Thoracic aorta (tissue), 2 donors: ENCODE results near the gene CHRNG. TPM values are rescaled to one million over a fixed set of nuclear protein-coding genes. Genes with fewer than 3 reads are reported as not detected.

Experiments used
- ATAC-seq: fragments of 150-250 bp; one replicate; pipeline ENCODE4 v1.8.0; 2017; ENCODE audit warnings: low read depth; ENCODE audit not compliant: insufficient number of reproducible peaks, low FRiP score
- DNase-seq: peaks from one replicate; pipeline ENCODE4 v3.0.0-alpha.2; 2020; ENCODE audit warnings: low spot score
- H3K27ac ChIP-seq, 2 donors: fragments of 200-600 bp; sonication (generic); 1 replicate in 1 of 2; 2 replicates in 1 of 2; pipeline ENCODE4 v1.5.1; 2016; ENCODE audit warnings: mild to moderate bottlenecking in 2 of 2, moderate library complexity in 2 of 2
- H3K27me3 ChIP-seq: fragments of 200-600 bp; sonication (generic); replicated peaks from 2 replicates; pipeline ENCODE4 v1.6.0; 2016; ENCODE audit warnings: mild to moderate bottlenecking; ENCODE audit not compliant: insufficient read depth
- H3K36me3 ChIP-seq: fragments of 200-600 bp; sonication (generic); one replicate; pipeline ENCODE4 v1.5.1; 2016
- H3K4me1 ChIP-seq, 2 donors: fragments of 200-600 bp; sonication (generic); 1 replicate in 1 of 2; 2 replicates in 1 of 2; pipeline versions ENCODE4 v1.5.1 to v1.6.0; 2016; ENCODE audit warnings: low read depth in 2 of 2, mild to moderate bottlenecking in 1 of 2; ENCODE audit not compliant: control insufficient read depth in 1 of 2
- H3K4me3 ChIP-seq: fragments of 200-600 bp; sonication (generic); 2 replicates; pipeline ENCODE4 v1.5.1; 2016; ENCODE audit warnings: mild to moderate bottlenecking
- H3K9me3 ChIP-seq: fragments of 200-600 bp; sonication (generic); 2 replicates; pipeline ENCODE4 v1.5.1; 2016
- total RNA-seq, 2 donors: library from RNA; depleted of rRNA; stranded (reverse); fragments of >200 nt; gene quantifications; one replicate each; pipeline versions ENCODE4 v1.1.0 to v1.2.3, GENCODE V29; 2016
- TF ChIP-seq, protein P1 (sequence below): fragments of 200-600 bp; sonication (generic); IDR thresholded peaks from one replicate; pipeline ENCODE4 v1.5.1; 2019; ENCODE audit warnings: antibody characterized with exemption

CHRNG gene
- total RNA-seq, 2 donors from 2014 or later: not detected

DNA sequence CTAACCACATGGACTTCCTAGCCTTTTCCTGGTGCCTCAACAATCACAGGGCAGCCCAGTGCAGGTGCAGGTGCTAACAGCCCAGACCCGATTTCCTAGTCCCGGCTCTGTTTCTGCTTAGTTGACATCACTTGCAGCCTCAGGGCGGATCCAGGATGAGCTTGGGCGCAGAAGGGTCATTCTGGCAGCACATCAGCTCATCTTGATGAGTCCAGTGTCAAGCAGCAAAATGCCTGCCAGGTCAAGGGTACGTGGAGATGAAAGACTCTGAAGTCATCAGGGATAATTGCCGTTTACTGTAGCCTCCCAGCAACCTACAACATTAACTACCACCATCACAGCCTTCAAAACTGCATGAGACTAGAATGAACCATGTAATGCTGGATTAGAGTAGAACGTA, 54.5 kb downstream of the CHRNG start:
- TF ChIP-seq, protein P1, sequence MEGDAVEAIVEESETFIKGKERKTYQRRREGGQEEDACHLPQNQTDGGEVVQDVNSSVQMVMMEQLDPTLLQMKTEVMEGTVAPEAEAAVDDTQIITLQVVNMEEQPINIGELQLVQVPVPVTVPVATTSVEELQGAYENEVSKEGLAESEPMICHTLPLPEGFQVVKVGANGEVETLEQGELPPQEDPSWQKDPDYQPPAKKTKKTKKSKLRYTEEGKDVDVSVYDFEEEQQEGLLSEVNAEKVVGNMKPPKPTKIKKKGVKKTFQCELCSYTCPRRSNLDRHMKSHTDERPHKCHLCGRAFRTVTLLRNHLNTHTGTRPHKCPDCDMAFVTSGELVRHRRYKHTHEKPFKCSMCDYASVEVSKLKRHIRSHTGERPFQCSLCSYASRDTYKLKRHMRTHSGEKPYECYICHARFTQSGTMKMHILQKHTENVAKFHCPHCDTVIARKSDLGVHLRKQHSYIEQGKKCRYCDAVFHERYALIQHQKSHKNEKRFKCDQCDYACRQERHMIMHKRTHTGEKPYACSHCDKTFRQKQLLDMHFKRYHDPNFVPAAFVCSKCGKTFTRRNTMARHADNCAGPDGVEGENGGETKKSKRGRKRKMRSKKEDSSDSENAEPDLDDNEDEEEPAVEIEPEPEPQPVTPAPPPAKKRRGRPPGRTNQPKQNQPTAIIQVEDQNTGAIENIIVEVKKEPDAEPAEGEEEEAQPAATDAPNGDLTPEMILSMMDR: no peak
- H3K9me3 ChIP-seq: no peaks in the 10 kb centered on the region
- H3K4me3 ChIP-seq: no peak overlapping the region
- H3K36me3 ChIP-seq: no peaks in the 10 kb centered on the region
- DNase-seq (no peak), ATAC-seq (no peak)
- peaks cover 14 to 25% of the 10 kb centered on the region in 2 donors for H3K4me1 ChIP-seq
- no peak overlapping the region for H3K27ac ChIP-seq
- H3K27me3 ChIP-seq: no peaks in the 10 kb centered on the region

Other genes with a start within 250 kb of the CHRNG start
- gene ALPP, start 160.9 kb upstream of the CHRNG start, total RNA-seq: not detected
- gene ALPG, start 132.8 kb upstream of the CHRNG start, total RNA-seq: not detected
- not detected for gene ALPI, start 83.5 kb upstream of the CHRNG start, total RNA-seq
- 1 to 10 TPM; 1.6 to 2.8 TPM for gene ECEL1, start 51.9 kb upstream of the CHRNG start, total RNA-seq
- gene PRSS56, start 19.3 kb upstream of the CHRNG start, total RNA-seq: not detected
- gene CHRND, start 13.5 kb upstream of the CHRNG start, total RNA-seq: not detected
- 1 to 10 TPM; 1.8 to 3.1 TPM for gene TIGD1, start 10.9 kb downstream of the CHRNG start, total RNA-seq
- gene EIF4E2, start 11.0 kb downstream of the CHRNG start, total RNA-seq: 10 to 100 TPM; 42.2 to 51.1 TPM
- 100 to 1,000 TPM; 111 to 211 TPM for gene EFHD1, start 93.9 kb downstream of the CHRNG start, total RNA-seq
- gene GIGYF2, start 157.6 kb downstream of the CHRNG start, total RNA-seq: 100 to 1,000 TPM in 1 of 2 donors, 10 to 100 TPM in 1; 54.7 to 121 TPM
- gene KCNJ13, start 236.9 kb downstream of the CHRNG start, total RNA-seq: not detected